HEK293 (cell line): Measurements from ENCODE around the gene ZP3.
"Not testable (repeated sequence)": the region's sequence is repeated elsewhere in the genome, so short reads cannot be mapped to it uniquely, and the experiment has no call there.

Experiments used
- CTCF ChIA-PET: fragments of 350-600 bp; formaldehyde crosslinking; extraction: SDS; loops from one replicate; lab custom pipeline; 2021; ENCODE audit warnings: antibody characterized with exemption; lab: Yijun Ruan, JAX
- POLR2A ChIA-PET: fragments of 300-600 bp; formaldehyde crosslinking; extraction: SDS; loops from one replicate; lab custom pipeline; 2020; ENCODE audit warnings: antibody characterized with exemption, inconsistent platforms; lab: Yijun Ruan, JAX
- H3K27ac ChIP-seq: fragments of 200-500 bp; sonication (Bioruptor generic); 2 replicates; pipeline ENCODE4 v1.5.1; 2014; ENCODE audit warnings: low read depth, low read length, control low read depth, inconsistent platforms; ENCODE audit errors: extremely low read depth
- H3K36me3 ChIP-seq, 2 experiments: fragments of 200-500 bp in 1 of 2; sonication (Bioruptor generic) in 1 of 2; 1 replicate in 1 of 2; 2 replicates in 1 of 2; pipeline ENCODE4 v1.5.1; 2014 to 2017; ENCODE audit warnings: inconsistent platforms in 2 of 2, low read length in 2 of 2; ENCODE audit not compliant: control insufficient read depth in 2 of 2, insufficient read depth in 1 of 2
- H3K4me1 ChIP-seq: fragments of 200-500 bp; sonication (Bioruptor generic); 2 replicates; pipeline ENCODE4 v1.5.1; 2014; ENCODE audit warnings: mild to moderate bottlenecking, low read length, inconsistent platforms; ENCODE audit not compliant: control insufficient read depth, insufficient read depth
- H3K4me3 ChIP-seq: 2 replicates; pipeline ENCODE4 v1.5.1; 2011; ENCODE audit warnings: low read depth, mild to moderate bottlenecking, control low read depth, low read length, moderate library complexity
- H3K9me3 ChIP-seq: fragments of 200-500 bp; sonication (Bioruptor generic); 2 replicates; pipeline ENCODE4 v1.5.1; 2014; ENCODE audit warnings: low read depth, low read length, inconsistent platforms; ENCODE audit not compliant: control insufficient read depth, insufficient read depth
- GLIS2 ChIP-seq: fragments of 450-650 bp; formaldehyde crosslinking; IDR thresholded peaks from 2 replicates; pipeline ENCODE4 v1.5.1; 2016; ENCODE audit warnings: missing biosample characterization, missing genetic modification characterization
- KLF10 ChIP-seq: fragments of 450-650 bp; IDR thresholded peaks from 2 replicates; pipeline ENCODE4 v1.5.1; 2018; ENCODE audit warnings: missing biosample characterization, mild to moderate bottlenecking, missing genetic modification characterization
- OVOL3 ChIP-seq: fragments of 450-650 bp; formaldehyde crosslinking; IDR thresholded peaks from 2 replicates; pipeline ENCODE4 v1.5.1; 2016; ENCODE audit warnings: missing biosample characterization, missing genetic modification characterization
- PRDM1 ChIP-seq: fragments of 450-650 bp; formaldehyde crosslinking; IDR thresholded peaks from 2 replicates; pipeline ENCODE4; 2016; ENCODE audit warnings: missing biosample characterization, missing genetic modification characterization
- SP3 ChIP-seq: fragments of 450-650 bp; formaldehyde crosslinking; IDR thresholded peaks from 2 replicates; pipeline ENCODE4 v1.5.1; 2016; ENCODE audit warnings: missing biosample characterization, missing genetic modification characterization
- SP7 ChIP-seq: fragments of 450-650 bp; formaldehyde crosslinking; IDR thresholded peaks from 2 replicates; pipeline ENCODE4 v1.5.1; 2016; ENCODE audit warnings: missing biosample characterization, missing genetic modification characterization
- TCF7L2 ChIP-seq: IDR thresholded peaks from 2 replicates; pipeline ENCODE4 v1.6.1; 2011; ENCODE audit warnings: low read depth, mild to moderate bottlenecking, inconsistent platforms, low read length, moderate library complexity, borderline replicate concordance
- WT1 ChIP-seq: fragments of 450-650 bp; formaldehyde crosslinking; IDR thresholded peaks from 2 replicates; pipeline ENCODE4 v1.5.1; 2016; ENCODE audit warnings: missing biosample characterization, missing genetic modification characterization
- ZBTB20 ChIP-seq: fragments of 450-650 bp; formaldehyde crosslinking; IDR thresholded peaks from 2 replicates; pipeline ENCODE4 v1.5.1; 2016; ENCODE audit warnings: missing biosample characterization, missing genetic modification characterization
- ZNF302 ChIP-seq: fragments of 450-650 bp; formaldehyde crosslinking; IDR thresholded peaks from 2 replicates; pipeline ENCODE4 v1.5.1; 2016; ENCODE audit warnings: missing biosample characterization, missing genetic modification characterization, low read depth
- ZNF350 ChIP-seq: fragments of 450-650 bp; formaldehyde crosslinking; IDR thresholded peaks from 2 replicates; pipeline ENCODE4 v1.5.0; 2017; ENCODE audit warnings: missing biosample characterization, mild to moderate bottlenecking, missing genetic modification characterization
- ZNF366 ChIP-seq: fragments of 450-650 bp; formaldehyde crosslinking; conservative IDR thresholded peaks from 2 replicates; pipeline ENCODE4 v1.5.1; 2016; ENCODE audit warnings: missing biosample characterization, missing genetic modification characterization
- ZNF416 ChIP-seq: fragments of 450-650 bp; formaldehyde crosslinking; IDR thresholded peaks from 2 replicates; pipeline ENCODE4 v1.5.1; 2016; ENCODE audit warnings: missing biosample characterization, missing genetic modification characterization
- ZNF561 ChIP-seq: fragments of 450-650 bp; IDR thresholded peaks from 2 replicates; pipeline ENCODE4 v1.5.1; 2018; ENCODE audit warnings: missing biosample characterization, missing genetic modification characterization, borderline replicate concordance
- ZNF777 ChIP-seq: fragments of 450-650 bp; formaldehyde crosslinking; IDR thresholded peaks from 2 replicates; pipeline ENCODE4 v1.5.1; 2017; ENCODE audit warnings: missing biosample characterization, missing genetic modification characterization, borderline replicate concordance
- TF ChIP-seq, protein P1 (sequence below): sonication (generic); formaldehyde crosslinking; IDR thresholded peaks from 2 replicates; pipeline ENCODE4 v1.8.1; 2022; ENCODE audit warnings: mild to moderate bottlenecking, moderate library complexity, missing genetic modification reagents
- TF ChIP-seq, protein P2 (sequence below): IDR thresholded peaks from 2 replicates; pipeline ENCODE4 v1.6.1; 2011; ENCODE audit warnings: mild to moderate bottlenecking, low read depth, low read length, borderline replicate concordance

The ZP3 gene

DNA sequence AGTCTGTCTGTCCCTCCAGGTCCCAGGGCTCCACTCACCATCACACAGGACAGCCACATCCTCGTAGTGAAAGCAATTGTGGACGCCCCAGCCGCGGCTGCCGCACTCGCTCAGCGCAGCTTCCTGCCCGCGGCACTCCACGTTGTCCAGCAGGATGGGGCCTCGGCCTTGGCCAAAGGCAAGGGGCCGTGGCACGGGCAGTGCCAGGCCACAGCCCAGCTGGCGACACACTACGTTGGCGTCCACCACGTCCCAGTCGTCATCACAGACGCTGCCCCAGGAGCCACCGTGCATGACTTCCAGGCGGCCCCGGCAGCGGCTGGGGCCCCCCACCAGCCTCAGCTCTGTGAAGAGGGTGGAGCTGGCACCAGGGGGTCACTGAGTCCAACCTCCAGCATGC lies 24.5 kb upstream of the ZP3 start:
- Histone ChIP-seq H3K36me3 (no peaks in the 10 kb centered on the region), H3K4me1 (no peaks in the 10 kb centered on the region)
- CTCF ChIA-PET = no interaction called here
- TF ChIP-seq OVOL3 (tag by site-specific recombination) (no peak), GLIS2 (tag by site-specific recombination) (no peak), KLF10 (tag by site-specific recombination) (no peak), TCF7L2 (no peak), SP7 (no peak), ZNF561 (tag by site-specific recombination) (no peak), SP3 (tag by site-specific recombination) (no peak), ZBTB20 (tag by site-specific recombination) (no peak), ZNF777 (tag by site-specific recombination) (no peak)
- TF ChIP-seq, protein P1, sequence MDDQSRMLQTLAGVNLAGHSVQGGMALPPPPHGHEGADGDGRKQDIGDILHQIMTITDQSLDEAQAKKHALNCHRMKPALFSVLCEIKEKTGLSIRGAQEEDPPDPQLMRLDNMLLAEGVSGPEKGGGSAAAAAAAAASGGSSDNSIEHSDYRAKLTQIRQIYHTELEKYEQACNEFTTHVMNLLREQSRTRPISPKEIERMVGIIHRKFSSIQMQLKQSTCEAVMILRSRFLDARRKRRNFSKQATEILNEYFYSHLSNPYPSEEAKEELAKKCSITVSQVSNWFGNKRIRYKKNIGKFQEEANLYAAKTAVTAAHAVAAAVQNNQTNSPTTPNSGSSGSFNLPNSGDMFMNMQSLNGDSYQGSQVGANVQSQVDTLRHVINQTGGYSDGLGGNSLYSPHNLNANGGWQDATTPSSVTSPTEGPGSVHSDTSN (CRISPR knock-in tag) = no peak
- TF ChIP-seq, protein P2, sequence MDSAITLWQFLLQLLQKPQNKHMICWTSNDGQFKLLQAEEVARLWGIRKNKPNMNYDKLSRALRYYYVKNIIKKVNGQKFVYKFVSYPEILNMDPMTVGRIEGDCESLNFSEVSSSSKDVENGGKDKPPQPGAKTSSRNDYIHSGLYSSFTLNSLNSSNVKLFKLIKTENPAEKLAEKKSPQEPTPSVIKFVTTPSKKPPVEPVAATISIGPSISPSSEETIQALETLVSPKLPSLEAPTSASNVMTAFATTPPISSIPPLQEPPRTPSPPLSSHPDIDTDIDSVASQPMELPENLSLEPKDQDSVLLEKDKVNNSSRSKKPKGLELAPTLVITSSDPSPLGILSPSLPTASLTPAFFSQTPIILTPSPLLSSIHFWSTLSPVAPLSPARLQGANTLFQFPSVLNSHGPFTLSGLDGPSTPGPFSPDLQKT = no peak
- TF ChIP-seq, all 188 proteins: peak for 0
- POLR2A ChIA-PET = no interaction called here
- H3K4me3 ChIP-seq = no peak overlapping the region
- H3K9me3 ChIP-seq = no peaks in the 10 kb centered on the region
- H3K27ac ChIP-seq = no peak overlapping the region

DNA sequence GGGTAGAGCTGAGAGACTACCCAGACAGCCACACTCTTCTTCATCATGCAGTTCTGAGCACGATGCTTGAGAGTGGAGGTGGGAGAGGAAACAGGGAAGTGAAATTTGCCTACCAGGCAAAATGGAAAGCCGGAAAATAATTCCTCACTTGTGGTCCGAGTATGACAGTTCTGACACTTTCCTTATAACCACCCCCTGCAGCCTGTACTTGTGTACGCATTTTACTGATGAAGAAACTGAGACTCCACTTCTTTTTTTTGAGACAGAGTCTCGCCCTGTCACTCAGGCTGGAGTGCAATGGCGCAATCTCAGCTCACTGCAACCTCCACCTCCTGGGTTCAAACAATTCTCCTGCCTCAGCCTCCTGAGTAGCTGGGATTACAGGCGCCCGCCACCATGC lies 21.7 kb upstream of the ZP3 start:
- not testable (repeated sequence) for H3K27ac ChIP-seq, H3K4me3 ChIP-seq
- CTCF ChIA-PET = interaction anchor here (0.7 kb wide), 1 partner anchor 43 kb away, joined by 3 read pairs; no protein-coding TSS in a partner anchor

DNA sequence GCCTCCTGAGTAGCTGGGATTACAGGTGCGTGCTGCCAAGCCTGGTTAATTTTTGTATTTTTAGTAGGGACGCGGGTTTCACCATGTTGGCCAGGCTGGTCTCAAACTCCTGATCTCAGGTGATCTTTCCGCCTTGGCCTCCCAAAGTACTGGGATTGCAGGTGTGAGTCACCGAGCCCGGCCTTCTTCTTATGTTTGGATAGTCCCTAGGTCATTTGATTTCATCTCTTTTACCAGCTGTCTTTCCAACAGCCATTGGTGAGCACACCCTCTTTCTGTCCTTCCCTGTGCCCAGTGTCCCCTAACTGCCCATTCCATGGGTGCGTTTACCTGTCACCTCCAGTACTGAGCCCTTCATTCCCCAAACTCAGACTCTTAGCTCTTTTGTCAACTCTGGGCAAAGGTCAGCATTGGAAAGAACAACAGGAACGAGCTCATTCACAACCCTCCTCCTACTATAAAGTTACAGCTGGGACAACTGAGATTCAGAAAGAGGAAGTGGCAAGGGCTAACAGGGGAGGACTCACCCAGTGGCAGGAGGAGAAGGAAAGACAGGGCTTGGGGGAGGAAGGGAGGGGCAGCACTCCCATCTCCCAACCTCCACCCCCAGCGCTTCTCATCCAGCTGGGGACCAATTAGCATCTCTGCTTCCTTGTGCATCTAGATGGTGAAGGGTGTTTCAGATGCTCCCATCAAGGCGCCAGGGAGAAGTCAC lies 20.8 kb upstream of the ZP3 start:
- ChIA-PET POLR2A (no interaction called here), CTCF (no interaction called here)
- Histone ChIP-seq H3K4me3 (no peak overlapping the region), H3K27ac (no peak overlapping the region), H3K36me3 (no peaks in the 10 kb centered on the region), H3K9me3 (no peaks in the 10 kb centered on the region), H3K4me1 (no peaks in the 10 kb centered on the region)
- no peak for TF ChIP-seq ZNF350 (tag by site-specific recombination)
- TF ChIP-seq WT1 (tag by site-specific recombination) = 0 out of 2 replicates have a peak, but pooled peaks have one; percentile 36

More for the DNA sequence above, 21.7 kb upstream of the ZP3 start:
- H3K9me3 ChIP-seq, H3K36me3 ChIP-seq, H3K4me1 ChIP-seq, POLR2A ChIA-PET: not testable (repeated sequence)

DNA sequence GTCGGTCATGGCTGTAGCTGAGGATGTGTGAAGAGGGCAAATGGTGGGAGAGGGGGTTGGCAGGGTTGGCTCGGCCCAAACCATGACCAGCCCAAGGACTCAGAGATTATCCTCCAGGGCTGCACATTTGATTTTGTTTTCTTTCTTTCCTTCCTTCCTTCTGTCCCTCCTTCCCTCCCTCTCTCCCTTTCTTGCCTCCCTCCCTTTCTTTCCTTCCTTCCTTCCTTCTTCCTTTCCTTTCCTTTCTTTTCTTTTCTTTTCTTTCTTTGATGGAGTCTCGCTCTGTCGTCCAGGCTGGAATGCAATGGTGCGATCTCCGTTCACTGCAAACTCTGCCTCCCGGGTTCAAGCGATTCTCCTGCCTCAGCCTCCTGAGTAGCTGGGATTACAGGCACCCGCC lies 19.0 kb upstream of the ZP3 start:
- Histone ChIP-seq H3K4me1 (no peaks in the 10 kb centered on the region), H3K27ac (no peak overlapping the region), H3K4me3 (no peak overlapping the region)
- CTCF ChIA-PET = no interaction called here
- TF ChIP-seq ZNF302 (tag by site-specific recombination) = no peak
- TF ChIP-seq ZNF366 (tag by site-specific recombination) = peak; percentile 85
- TF ChIP-seq ZNF416 (tag by site-specific recombination) = no peak
- TF ChIP-seq PRDM1 (tag by site-specific recombination) = peak; percentile 70
- TF ChIP-seq, all 188 proteins: peak for 2
- POLR2A ChIA-PET = no interaction called here
- no peaks in the 10 kb centered on the region for H3K9me3 ChIP-seq
- no peaks in the 10 kb centered on the region for H3K36me3 ChIP-seq
